Activated gamma-delta T cell treated with anti-CD3 and anti-CD28 coated beads, Interleukin-2, amount 50 U/mL, for 16 hours (primary cell): ENCODE data around the gene CAMKK1.

ENCODE experiments used
- DNase-seq: peaks from one replicate; pipeline ENCODE4 v3.0.0-alpha.2; 2020; ENCODE audit warnings: low read depth

Gene CAMKK1

GRCh38 chr17:3893003-3893719, at the start of gene CAMKK1:
CAMKK1 (minus strand) TSS chr17:3893053; CDS start chr17:3885687, 7,366 bp downstream.
- DNase-seq, result peak; percentile 83

GRCh38 chr17:3940965-3941698, 48.3 kb upstream of the CAMKK1 start:
- DNase-seq, result no peak

- DNase-seq, result no peak
Observed at GRCh38 chr17:3937359-3937758, 44.5 kb upstream of the CAMKK1 start.

- no peak for DNase-seq
Observed at GRCh38 chr17:3935825-3936355, 43.0 kb upstream of the CAMKK1 start.

GRCh38 chr17:3935140-3935542, 42.3 kb upstream of the CAMKK1 start:
- DNase-seq, result no peak

GRCh38 chr17:3929764-3930163, 36.9 kb upstream of the CAMKK1 start:
- DNase-seq, result no peak

GRCh38 chr17:3929181-3929580, 36.3 kb upstream of the CAMKK1 start:
- DNase-seq, result no peak

- DNase-seq, result no peak
Observed at GRCh38 chr17:3928406-3928805, 35.6 kb upstream of the CAMKK1 start.

- no peak for DNase-seq
Observed at GRCh38 chr17:3927628-3928340, 34.9 kb upstream of the CAMKK1 start.

GRCh38 chr17:3926860-3927627, 34.2 kb upstream of the CAMKK1 start:
- DNase-seq, result no peak

GRCh38 chr17:3925684-3926485, 33.0 kb upstream of the CAMKK1 start:
- no peak for DNase-seq

- DNase-seq, result no peak
Observed at GRCh38 chr17:3924512-3925350, 31.9 kb upstream of the CAMKK1 start.

- DNase-seq, result no peak
Observed at GRCh38 chr17:3923466-3924190, 30.8 kb upstream of the CAMKK1 start.

- no peak for DNase-seq
Observed at GRCh38 chr17:3922765-3923164, 29.9 kb upstream of the CAMKK1 start.

- no peak for DNase-seq
Observed at GRCh38 chr17:3921502-3922319, 28.9 kb upstream of the CAMKK1 start.

- DNase-seq, result no peak
Observed at GRCh38 chr17:3921006-3921405, 28.2 kb upstream of the CAMKK1 start.

- DNase-seq, result no peak
Observed at GRCh38 chr17:3919123-3919624, 26.3 kb upstream of the CAMKK1 start.

- no peak for DNase-seq
Observed at GRCh38 chr17:3918372-3919122, 25.7 kb upstream of the CAMKK1 start.
